Measurements from ENCODE around the gene ZFP62. TPM values are rescaled to one million over a fixed set of nuclear protein-coding genes. Genes with fewer than 3 reads are reported as not detected.

The ZFP62 gene
- total RNA-seq, 4 donors from 2014 or later = 35.5 to 41.1 (median 39.1) TPM

DNA sequence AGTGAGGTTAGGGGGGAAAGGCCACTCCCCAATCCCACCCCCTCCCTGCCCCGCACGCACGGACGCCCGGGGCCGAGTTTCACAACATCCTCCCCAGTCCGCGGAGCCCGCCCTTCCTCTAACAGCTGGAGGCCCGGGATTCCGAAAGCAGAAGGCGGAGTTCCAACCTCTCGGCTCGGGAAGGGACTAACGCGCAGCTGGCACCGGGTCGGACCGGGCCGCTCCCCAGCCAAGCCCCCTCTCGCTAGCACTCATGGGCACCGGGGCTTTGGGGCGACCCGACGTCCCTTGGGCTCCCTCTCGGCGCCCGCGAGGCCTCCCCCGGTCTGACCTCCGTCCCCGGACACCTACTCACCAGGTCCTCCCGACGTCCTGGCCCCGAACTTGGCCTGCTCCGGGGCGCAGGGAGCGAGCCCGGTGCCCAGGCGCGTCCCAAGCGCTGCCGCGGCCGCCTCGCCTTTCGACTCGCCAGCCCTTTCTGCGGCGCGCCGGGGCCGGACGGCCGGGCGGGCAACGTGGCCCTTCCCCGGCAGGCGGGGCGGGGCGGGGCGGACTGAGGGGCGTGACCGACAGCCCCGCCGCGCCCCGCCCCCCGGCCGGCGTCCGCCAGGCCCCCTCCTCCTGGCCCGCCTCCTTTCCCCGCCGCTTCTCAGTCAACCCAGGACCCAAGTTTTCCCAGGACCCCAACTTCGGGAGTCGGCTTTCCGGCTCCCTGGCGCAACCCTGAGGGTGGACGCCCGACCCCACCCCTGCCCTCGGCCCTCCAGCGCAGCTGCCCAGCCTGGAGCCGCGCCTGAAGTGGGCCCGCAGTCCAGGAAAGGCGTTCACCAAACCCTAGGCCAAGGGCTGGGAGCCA is 58.5 kb downstream of the ZFP62 start, which contains the start of gene MGAT1:
MGAT1 (minus strand) TSS at position 482 of the 856 bp plus-strand sequence. CDS start 9,835 bp downstream, outside the sequence.
- Histone ChIP-seq H3K27me3 (no peaks in the 10 kb centered on the region), H3K4me1 (peaks cover 92% of the 10 kb centered on the region), H3K9me3 (no peaks in the 10 kb centered on the region), H3K36me3 (peaks cover 6% of the 10 kb centered on the region), H3K27ac (peak within 1 kb of the TSS; percentile 99), H3K4me3 (peak within 1 kb of the TSS; percentile 95)
- WGBS = under 1% methylated on average over 30 of the region's 87 CpGs
- TF ChIP-seq POLR2A (IDR thresholded peaks at IDR 0.05) = peak; percentile 48 to 80
- TF ChIP-seq, protein P1, sequence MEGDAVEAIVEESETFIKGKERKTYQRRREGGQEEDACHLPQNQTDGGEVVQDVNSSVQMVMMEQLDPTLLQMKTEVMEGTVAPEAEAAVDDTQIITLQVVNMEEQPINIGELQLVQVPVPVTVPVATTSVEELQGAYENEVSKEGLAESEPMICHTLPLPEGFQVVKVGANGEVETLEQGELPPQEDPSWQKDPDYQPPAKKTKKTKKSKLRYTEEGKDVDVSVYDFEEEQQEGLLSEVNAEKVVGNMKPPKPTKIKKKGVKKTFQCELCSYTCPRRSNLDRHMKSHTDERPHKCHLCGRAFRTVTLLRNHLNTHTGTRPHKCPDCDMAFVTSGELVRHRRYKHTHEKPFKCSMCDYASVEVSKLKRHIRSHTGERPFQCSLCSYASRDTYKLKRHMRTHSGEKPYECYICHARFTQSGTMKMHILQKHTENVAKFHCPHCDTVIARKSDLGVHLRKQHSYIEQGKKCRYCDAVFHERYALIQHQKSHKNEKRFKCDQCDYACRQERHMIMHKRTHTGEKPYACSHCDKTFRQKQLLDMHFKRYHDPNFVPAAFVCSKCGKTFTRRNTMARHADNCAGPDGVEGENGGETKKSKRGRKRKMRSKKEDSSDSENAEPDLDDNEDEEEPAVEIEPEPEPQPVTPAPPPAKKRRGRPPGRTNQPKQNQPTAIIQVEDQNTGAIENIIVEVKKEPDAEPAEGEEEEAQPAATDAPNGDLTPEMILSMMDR (IDR thresholded peaks at IDR 0.05) = no peak
- TF ChIP-seq EP300 (IDR thresholded peaks at IDR 0.05) = no peak
- TF ChIP-seq POLR2AphosphoS5 (IDR thresholded peaks at IDR 0.05) = peak; percentile 29 to 62 (median 39)
- peak; percentile 96 to 97 for DNase-seq (ENCODE audit: low spot score in 2 of 2)

DNA sequence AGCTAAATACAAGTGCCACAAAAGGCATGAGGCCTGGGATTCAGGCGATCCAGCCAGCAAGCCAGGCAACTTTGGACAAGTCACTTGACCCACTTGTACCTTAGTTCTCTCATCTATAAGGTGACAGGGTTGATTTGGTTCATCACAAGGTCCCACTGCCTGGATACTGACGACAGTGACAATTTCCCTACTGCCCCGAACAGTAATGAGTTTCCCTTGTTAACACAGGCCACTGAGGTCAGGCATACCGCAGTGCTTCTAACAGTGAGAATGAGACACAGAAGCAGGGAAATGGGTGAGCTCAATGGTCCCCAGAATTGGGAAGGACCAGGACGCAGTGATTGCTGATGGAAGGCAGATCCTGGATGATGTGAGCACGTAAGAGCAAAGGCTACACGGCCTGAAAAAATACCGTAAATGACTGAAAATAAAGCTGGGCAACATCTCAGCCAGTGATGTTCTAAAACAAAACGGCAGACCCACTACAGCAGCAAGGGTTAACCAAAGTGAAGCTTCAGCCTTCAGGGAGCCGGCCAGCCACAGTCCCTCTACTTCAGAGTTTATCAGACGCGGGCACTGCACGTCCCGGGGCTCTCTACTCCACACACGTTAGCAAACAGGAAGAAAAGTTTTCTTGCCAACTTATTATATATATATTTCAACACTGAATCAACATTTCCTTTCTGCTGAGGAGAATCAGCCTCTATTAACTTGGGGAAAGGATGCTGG is 59.3 kb downstream of the ZFP62 start:
- H3K4me3 ChIP-seq = peak overlapping the region; percentile 95
- TF ChIP-seq, protein P1 (IDR thresholded peaks at IDR 0.05) = no peak
- TF ChIP-seq POLR2AphosphoS5 (IDR thresholded peaks at IDR 0.05) = no peak
- TF ChIP-seq EP300 (IDR thresholded peaks at IDR 0.05) = no peak
- TF ChIP-seq POLR2A (IDR thresholded peaks at IDR 0.05) = no peak
- no peak for DNase-seq (ENCODE audit: low spot score in 2 of 2)
- H3K4me1 ChIP-seq = peaks cover 90% of the 10 kb centered on the region
- peak overlapping the region; percentile 99 for H3K27ac ChIP-seq
- whole genome bisulfite sequencing = 12% methylated on average over 15 of the region's 15 CpGs
- no peaks in the 10 kb centered on the region for H3K27me3 ChIP-seq
- H3K36me3 ChIP-seq = peaks cover 6% of the 10 kb centered on the region
- H3K9me3 ChIP-seq = no peaks in the 10 kb centered on the region

GRCh38 chr5:180799902-180800801 is 60.9 kb downstream of the ZFP62 start:
- Histone ChIP-seq H3K27me3 (no peaks in the 10 kb centered on the region), H3K4me3 (peak overlapping the region; percentile 95), H3K27ac (peak overlapping the region; percentile 99), H3K4me1 (peaks cover 89% of the 10 kb centered on the region), H3K36me3 (peaks cover 10% of the 10 kb centered on the region), H3K9me3 (no peaks in the 10 kb centered on the region)
- 60% methylated on average over 6 of the region's 6 CpGs for WGBS
- no peak for DNase-seq (ENCODE audit: low spot score in 2 of 2)
- TF ChIP-seq, protein P1 (IDR thresholded peaks at IDR 0.05) = no peak
- TF ChIP-seq EP300 (IDR thresholded peaks at IDR 0.05) (no peak), POLR2A (IDR thresholded peaks at IDR 0.05) (no peak), POLR2AphosphoS5 (IDR thresholded peaks at IDR 0.05) (no peak)

DNA sequence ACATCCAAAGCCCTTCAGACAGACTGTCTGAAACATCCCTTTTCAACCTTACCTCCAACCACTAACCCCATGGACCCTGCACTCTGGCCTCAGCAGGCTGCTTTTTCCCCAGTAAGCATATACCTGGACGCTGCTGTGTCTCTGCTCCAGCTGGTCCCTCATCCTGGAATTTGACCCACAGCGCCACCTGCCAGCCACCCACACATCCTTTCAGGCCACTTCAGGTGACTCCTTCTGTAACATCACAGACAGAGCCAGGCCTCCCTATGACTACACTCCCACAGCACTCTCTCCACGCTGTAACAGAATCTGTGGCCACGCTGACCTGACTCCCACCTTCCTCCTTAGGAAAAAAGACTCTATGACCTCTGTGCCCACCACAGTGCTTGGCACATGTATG is 61.9 kb downstream of the ZFP62 start:
- peaks cover 18% of the 10 kb centered on the region for H3K36me3 ChIP-seq
- whole genome bisulfite sequencing = 75% methylated on average over 4 of the region's 4 CpGs
- no peak for DNase-seq (ENCODE audit: low spot score in 2 of 2)
- H3K4me3 ChIP-seq = no peak overlapping the region
- H3K4me1 ChIP-seq = peaks cover 79% of the 10 kb centered on the region
- TF ChIP-seq EP300 (IDR thresholded peaks at IDR 0.05) = no peak
- no peak for TF ChIP-seq POLR2AphosphoS5 (IDR thresholded peaks at IDR 0.05)
- TF ChIP-seq, protein P1 (IDR thresholded peaks at IDR 0.05) = peak in 1 of 2 donors; percentile 6
- no peak for TF ChIP-seq POLR2A (IDR thresholded peaks at IDR 0.05)
- no peaks in the 10 kb centered on the region for H3K27me3 ChIP-seq
- H3K27ac ChIP-seq = no peak overlapping the region
- no peaks in the 10 kb centered on the region for H3K9me3 ChIP-seq

Data from suprapubic skin (tissue), 4 donors.